ENCODE measurements around the gene UNC13C.

The UNC13C gene

DNA sequence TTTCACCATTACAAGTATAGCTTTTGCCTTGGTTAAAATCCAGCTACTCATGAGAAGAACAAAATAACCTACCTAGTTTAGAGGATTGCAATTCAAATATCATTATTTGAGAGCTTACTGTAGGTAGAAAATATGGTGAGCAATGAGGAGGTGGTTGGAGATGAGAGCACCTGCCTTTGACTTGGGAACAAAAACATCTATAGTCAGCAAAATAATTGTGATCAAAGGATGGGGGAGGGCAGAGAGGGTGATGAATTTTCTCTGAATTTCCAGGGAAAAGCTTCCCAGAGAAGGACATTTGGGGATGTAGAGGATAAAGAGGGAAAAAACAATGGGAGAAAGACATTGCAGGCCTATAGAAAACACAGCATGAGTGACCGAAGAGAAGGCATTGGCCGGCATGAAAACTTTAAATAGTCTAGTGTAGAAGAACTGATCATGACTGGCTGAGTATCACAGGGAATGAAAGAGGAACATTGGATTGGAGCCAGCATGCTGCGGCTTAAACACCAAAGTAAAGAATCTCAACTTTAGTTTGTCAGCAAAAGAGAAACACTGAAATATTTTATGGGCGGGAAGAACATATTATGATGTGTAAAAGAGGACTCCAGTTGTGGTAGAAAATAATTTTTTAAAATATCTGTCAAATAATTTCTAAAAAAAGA, 581.3 kb downstream of the UNC13C start:
- H3K27ac ChIP-seq (ENCODE audit: low read length), result no peak overlapping the region
- H3K4me3 ChIP-seq (ENCODE audit: low read length in 2 of 2), result no peak overlapping the region
- no peaks in the 10 kb centered on the region for H3K4me1 ChIP-seq (ENCODE audit: control insufficient read depth, insufficient read depth, low read length)
- H3K27me3 ChIP-seq (ENCODE audit: control insufficient read depth in 1 of 2, insufficient read depth in 2 of 2, low read length in 2 of 2), result no peaks in the 10 kb centered on the region
- no peaks in the 10 kb centered on the region for H3K9me3 ChIP-seq (ENCODE audit: control insufficient read depth in 2 of 2, low read length in 2 of 2)
- no peaks in the 10 kb centered on the region for H3K36me3 ChIP-seq (ENCODE audit: control insufficient read depth in 2 of 2, insufficient read depth in 2 of 2, low read length in 2 of 2)
- H3K9ac ChIP-seq (ENCODE audit: low read length in 2 of 2), result no peak overlapping the region

DNA sequence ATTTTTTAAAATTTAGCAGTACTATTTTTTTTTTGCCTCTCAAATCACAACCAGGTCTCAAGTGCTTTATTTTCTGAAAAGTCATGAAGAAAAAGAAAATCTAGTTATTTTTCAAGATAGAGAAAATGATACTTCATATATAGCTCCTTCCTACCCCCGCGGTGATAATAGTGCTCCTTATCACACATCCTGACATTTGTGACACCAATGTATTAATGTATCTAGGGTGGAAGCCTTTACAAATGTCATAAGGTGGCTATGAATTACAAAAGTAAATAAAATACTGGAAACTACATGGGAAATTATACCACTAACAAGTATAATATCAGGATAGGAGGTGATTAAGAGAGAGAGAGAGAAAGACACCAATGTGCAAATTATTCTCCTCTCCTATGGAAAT, 582.2 kb downstream of the UNC13C start:
- no peak overlapping the region for H3K9ac ChIP-seq (ENCODE audit: low read length in 2 of 2)

DNA sequence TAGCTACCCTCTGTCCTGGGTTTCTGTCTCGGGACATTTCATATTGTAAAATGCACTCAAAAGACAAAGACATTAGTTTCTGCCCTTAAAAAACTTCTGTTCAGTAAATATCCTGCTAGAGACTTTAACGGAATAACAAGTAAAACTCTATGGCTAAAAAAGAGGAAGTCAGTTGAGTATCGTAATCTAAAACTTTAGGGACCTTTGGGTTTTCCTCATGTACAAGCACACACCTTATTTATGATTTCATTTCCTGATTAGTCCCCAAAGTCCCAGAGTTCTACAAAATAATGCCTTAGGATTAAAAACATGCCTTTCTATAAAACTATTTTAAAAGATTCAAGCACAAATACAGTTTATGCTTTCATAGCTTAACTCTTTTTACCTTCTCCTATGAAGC, 585.9 kb downstream of the UNC13C start:
- H3K9ac ChIP-seq (ENCODE audit: low read length in 2 of 2), result no peak overlapping the region
- no peaks in the 10 kb centered on the region for H3K36me3 ChIP-seq (ENCODE audit: control insufficient read depth in 2 of 2, insufficient read depth in 2 of 2, low read length in 2 of 2)
- no peaks in the 10 kb centered on the region for H3K27me3 ChIP-seq (ENCODE audit: control insufficient read depth in 1 of 2, insufficient read depth in 2 of 2, low read length in 2 of 2)
- no peak overlapping the region for H3K4me3 ChIP-seq (ENCODE audit: low read length in 2 of 2)
- H3K9me3 ChIP-seq (ENCODE audit: control insufficient read depth in 2 of 2, low read length in 2 of 2), result no peaks in the 10 kb centered on the region
- H3K27ac ChIP-seq (ENCODE audit: low read length), result no peak overlapping the region
- no peaks in the 10 kb centered on the region for H3K4me1 ChIP-seq (ENCODE audit: control insufficient read depth, insufficient read depth, low read length)

More for the DNA sequence above, 582.2 kb downstream of the UNC13C start:
- no peaks in the 10 kb centered on the region for H3K9me3 ChIP-seq (ENCODE audit: control insufficient read depth in 2 of 2, low read length in 2 of 2)
- no peaks in the 10 kb centered on the region for H3K27me3 ChIP-seq (ENCODE audit: control insufficient read depth in 1 of 2, insufficient read depth in 2 of 2, low read length in 2 of 2)
- H3K27ac ChIP-seq (ENCODE audit: low read length), result no peak overlapping the region
- no peaks in the 10 kb centered on the region for H3K36me3 ChIP-seq (ENCODE audit: control insufficient read depth in 2 of 2, insufficient read depth in 2 of 2, low read length in 2 of 2)
- no peaks in the 10 kb centered on the region for H3K4me1 ChIP-seq (ENCODE audit: control insufficient read depth, insufficient read depth, low read length)
- H3K4me3 ChIP-seq (ENCODE audit: low read length in 2 of 2), result no peak overlapping the region

DNA sequence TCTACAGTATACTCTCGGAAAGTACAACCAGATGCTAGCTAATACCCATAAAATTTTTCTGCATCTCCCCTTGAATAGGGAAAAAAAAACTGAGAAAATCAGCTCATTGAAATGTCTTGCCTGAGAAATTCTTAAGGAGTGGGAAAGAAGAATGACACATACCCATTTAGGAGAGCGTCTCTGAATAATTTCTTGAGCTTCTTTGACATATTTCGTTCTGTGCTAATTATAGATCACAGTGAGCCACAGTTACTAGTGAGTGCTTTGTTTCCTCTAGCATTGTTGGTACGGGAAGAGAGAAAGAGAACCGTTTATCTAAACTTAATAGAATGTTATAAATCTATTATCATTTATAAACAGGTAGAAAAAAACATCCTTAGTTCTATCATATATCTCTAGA, 588.4 kb downstream of the UNC13C start:
- H3K27ac ChIP-seq (ENCODE audit: low read length), result no peak overlapping the region
- H3K4me1 ChIP-seq (ENCODE audit: control insufficient read depth, insufficient read depth, low read length), result no peaks in the 10 kb centered on the region

DNA sequence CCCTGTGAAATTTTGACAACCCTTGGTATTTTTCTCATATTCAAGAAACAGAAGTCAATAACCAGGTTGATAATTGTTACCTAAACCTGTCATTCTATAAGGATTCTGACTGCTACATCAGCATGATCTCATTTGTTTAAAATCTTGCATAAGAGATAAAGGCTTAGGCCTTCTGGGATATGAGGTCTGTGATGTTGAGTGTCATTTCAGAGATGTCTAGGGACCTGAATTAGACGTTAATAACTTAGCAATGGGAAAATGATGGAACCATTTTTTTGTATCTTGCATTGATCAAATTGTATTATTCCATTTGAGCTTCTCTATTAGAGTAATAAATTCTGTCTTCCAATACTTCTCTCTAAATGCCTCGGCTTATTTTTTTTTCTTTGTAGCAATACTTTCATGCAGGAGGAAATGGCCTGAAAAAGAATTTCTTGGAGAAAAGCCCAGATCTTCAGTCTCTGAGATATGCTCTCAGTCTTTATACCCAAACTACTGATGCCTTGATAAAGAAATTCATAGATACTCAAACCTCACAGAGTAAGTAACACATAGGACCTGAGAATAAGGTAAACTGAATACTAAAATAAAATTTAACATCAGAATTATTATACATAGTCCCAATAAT, 589.3 kb downstream of the UNC13C start:
- Histone ChIP-seq H3K27ac (ENCODE audit: low read length) (no peak overlapping the region), H3K9me3 (ENCODE audit: control insufficient read depth in 2 of 2, low read length in 2 of 2) (no peaks in the 10 kb centered on the region), H3K4me3 (ENCODE audit: low read length in 2 of 2) (no peak overlapping the region), H3K36me3 (ENCODE audit: control insufficient read depth in 2 of 2, insufficient read depth in 2 of 2, low read length in 2 of 2) (no peaks in the 10 kb centered on the region), H3K27me3 (ENCODE audit: control insufficient read depth in 1 of 2, insufficient read depth in 2 of 2, low read length in 2 of 2) (no peaks in the 10 kb centered on the region), H3K9ac (ENCODE audit: low read length in 2 of 2) (no peak overlapping the region), H3K4me1 (ENCODE audit: control insufficient read depth, insufficient read depth, low read length) (no peaks in the 10 kb centered on the region)

More for the DNA sequence above, 588.4 kb downstream of the UNC13C start:
- Histone ChIP-seq H3K4me3 (ENCODE audit: low read length in 2 of 2) (no peak overlapping the region), H3K9me3 (ENCODE audit: control insufficient read depth in 2 of 2, low read length in 2 of 2) (no peaks in the 10 kb centered on the region), H3K9ac (ENCODE audit: low read length in 2 of 2) (no peak overlapping the region), H3K27me3 (ENCODE audit: control insufficient read depth in 1 of 2, insufficient read depth in 2 of 2, low read length in 2 of 2) (no peaks in the 10 kb centered on the region), H3K36me3 (ENCODE audit: control insufficient read depth in 2 of 2, insufficient read depth in 2 of 2, low read length in 2 of 2) (no peaks in the 10 kb centered on the region)

DNA sequence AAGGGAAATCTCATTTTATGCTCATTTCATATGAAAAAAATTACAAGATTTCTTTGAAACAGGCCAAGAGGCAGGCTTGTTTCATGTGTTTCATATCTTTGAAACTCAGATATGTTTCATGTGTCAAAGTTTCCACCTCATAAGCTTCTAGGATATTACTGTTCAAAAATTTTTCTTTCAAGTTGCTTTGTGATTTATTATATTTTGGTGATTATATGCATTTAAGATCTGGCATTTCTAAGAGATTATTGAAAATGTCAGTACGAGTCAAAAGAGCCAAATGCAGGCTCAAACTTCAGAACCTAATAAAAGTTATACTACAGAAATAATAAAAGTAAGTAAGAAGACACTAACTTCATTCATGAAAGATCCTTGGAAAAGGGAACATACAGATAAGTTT, 590.1 kb downstream of the UNC13C start:
- Histone ChIP-seq H3K9me3 (ENCODE audit: control insufficient read depth in 2 of 2, low read length in 2 of 2) (no peaks in the 10 kb centered on the region), H3K4me1 (ENCODE audit: control insufficient read depth, insufficient read depth, low read length) (no peaks in the 10 kb centered on the region), H3K27me3 (ENCODE audit: control insufficient read depth in 1 of 2, insufficient read depth in 2 of 2, low read length in 2 of 2) (no peaks in the 10 kb centered on the region), H3K27ac (ENCODE audit: low read length) (no peak overlapping the region), H3K36me3 (ENCODE audit: control insufficient read depth in 2 of 2, insufficient read depth in 2 of 2, low read length in 2 of 2) (no peaks in the 10 kb centered on the region), H3K9ac (ENCODE audit: low read length in 2 of 2) (no peak overlapping the region), H3K4me3 (ENCODE audit: low read length in 2 of 2) (no peak overlapping the region)

DNA sequence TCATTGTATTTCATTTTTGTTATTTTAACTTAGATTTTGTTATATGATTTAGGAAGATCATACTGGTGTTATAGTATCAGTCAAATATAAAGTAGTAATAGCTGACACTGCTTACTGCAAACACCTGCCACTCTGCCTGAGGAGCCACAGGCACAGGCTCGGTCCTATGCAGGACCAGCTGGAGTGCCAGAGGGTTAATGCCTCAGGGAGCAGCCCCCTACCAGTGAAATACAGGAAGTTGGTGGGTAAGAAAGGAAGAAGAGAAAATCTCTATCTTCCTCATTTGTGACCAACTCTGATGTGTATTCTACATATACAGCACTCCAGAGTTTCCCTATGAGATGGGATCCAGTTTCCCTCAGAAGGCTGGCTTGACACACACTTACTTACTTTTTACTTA, 593.3 kb downstream of the UNC13C start:
- Histone ChIP-seq H3K4me3 (ENCODE audit: low read length in 2 of 2) (no peak overlapping the region), H3K27ac (ENCODE audit: low read length) (no peak overlapping the region), H3K9ac (ENCODE audit: low read length in 2 of 2) (no peak overlapping the region), H3K36me3 (ENCODE audit: control insufficient read depth in 2 of 2, insufficient read depth in 2 of 2, low read length in 2 of 2) (no peaks in the 10 kb centered on the region), H3K27me3 (ENCODE audit: control insufficient read depth in 1 of 2, insufficient read depth in 2 of 2, low read length in 2 of 2) (no peaks in the 10 kb centered on the region), H3K9me3 (ENCODE audit: control insufficient read depth in 2 of 2, low read length in 2 of 2) (no peaks in the 10 kb centered on the region), H3K4me1 (ENCODE audit: control insufficient read depth, insufficient read depth, low read length) (no peaks in the 10 kb centered on the region)

DNA sequence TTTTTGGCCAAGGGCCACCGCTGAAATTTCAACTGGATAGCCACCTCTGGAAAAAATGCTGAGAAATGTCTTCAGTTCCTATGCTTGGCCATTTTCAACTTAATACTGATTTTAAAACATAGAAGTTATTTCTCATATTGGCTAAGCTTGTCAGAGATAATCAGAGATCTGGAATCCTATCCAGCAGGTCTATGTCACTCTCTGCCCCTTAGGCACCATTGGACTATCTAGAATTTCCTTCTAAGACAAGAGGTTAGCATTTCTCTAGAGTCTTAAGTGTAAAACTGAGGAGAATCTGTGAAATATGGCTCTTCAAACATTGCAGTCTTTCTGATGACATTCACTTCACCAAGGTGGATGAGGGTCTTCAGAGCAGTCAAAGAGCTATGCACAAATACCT, 597.3 kb downstream of the UNC13C start:
- no peak overlapping the region for H3K27ac ChIP-seq (ENCODE audit: low read length)
- H3K4me1 ChIP-seq (ENCODE audit: control insufficient read depth, insufficient read depth, low read length), result no peaks in the 10 kb centered on the region
- no peaks in the 10 kb centered on the region for H3K36me3 ChIP-seq (ENCODE audit: control insufficient read depth in 2 of 2, insufficient read depth in 2 of 2, low read length in 2 of 2)
- H3K4me3 ChIP-seq (ENCODE audit: low read length in 2 of 2), result no peak overlapping the region
- no peaks in the 10 kb centered on the region for H3K9me3 ChIP-seq (ENCODE audit: control insufficient read depth in 2 of 2, low read length in 2 of 2)
- H3K27me3 ChIP-seq (ENCODE audit: control insufficient read depth in 1 of 2, insufficient read depth in 2 of 2, low read length in 2 of 2), result no peaks in the 10 kb centered on the region
- no peak overlapping the region for H3K9ac ChIP-seq (ENCODE audit: low read length in 2 of 2)

DNA sequence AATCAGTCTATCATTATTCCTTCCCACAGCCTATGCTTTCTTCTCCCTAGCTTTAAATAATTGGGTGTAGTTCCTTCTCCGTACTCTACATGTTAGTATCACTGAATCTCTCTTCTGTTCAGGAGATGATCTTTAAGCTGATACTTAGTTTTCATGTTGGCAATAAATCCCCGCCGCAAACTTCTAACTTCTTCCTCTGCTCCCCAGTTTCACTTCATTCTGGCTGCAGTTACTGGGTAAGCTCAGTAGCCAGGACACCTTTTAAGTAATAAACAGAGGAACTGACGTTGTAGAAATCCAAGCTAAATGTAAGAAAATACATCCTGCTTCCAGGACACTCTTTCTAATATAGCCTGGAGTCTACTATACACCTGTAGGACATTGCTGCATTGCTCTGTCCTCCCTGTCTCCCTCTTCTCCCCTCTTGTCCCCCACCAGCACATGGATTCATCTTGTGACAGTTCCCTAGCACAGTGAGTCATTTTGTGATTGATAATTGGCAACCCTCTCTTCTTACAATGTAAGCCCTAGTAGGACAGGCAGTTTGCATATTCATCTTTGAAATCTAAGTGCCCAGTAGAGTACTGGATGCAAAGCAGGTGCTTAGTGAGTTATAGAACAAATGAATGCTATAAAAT, 598.2 kb downstream of the UNC13C start:
- Histone ChIP-seq H3K9ac (ENCODE audit: low read length in 2 of 2) (no peak overlapping the region), H3K9me3 (ENCODE audit: control insufficient read depth in 2 of 2, low read length in 2 of 2) (no peaks in the 10 kb centered on the region), H3K36me3 (ENCODE audit: control insufficient read depth in 2 of 2, insufficient read depth in 2 of 2, low read length in 2 of 2) (no peaks in the 10 kb centered on the region), H3K4me3 (ENCODE audit: low read length in 2 of 2) (no peak overlapping the region), H3K4me1 (ENCODE audit: control insufficient read depth, insufficient read depth, low read length) (no peaks in the 10 kb centered on the region), H3K27ac (ENCODE audit: low read length) (no peak overlapping the region), H3K27me3 (ENCODE audit: control insufficient read depth in 1 of 2, insufficient read depth in 2 of 2, low read length in 2 of 2) (no peaks in the 10 kb centered on the region)

DNA sequence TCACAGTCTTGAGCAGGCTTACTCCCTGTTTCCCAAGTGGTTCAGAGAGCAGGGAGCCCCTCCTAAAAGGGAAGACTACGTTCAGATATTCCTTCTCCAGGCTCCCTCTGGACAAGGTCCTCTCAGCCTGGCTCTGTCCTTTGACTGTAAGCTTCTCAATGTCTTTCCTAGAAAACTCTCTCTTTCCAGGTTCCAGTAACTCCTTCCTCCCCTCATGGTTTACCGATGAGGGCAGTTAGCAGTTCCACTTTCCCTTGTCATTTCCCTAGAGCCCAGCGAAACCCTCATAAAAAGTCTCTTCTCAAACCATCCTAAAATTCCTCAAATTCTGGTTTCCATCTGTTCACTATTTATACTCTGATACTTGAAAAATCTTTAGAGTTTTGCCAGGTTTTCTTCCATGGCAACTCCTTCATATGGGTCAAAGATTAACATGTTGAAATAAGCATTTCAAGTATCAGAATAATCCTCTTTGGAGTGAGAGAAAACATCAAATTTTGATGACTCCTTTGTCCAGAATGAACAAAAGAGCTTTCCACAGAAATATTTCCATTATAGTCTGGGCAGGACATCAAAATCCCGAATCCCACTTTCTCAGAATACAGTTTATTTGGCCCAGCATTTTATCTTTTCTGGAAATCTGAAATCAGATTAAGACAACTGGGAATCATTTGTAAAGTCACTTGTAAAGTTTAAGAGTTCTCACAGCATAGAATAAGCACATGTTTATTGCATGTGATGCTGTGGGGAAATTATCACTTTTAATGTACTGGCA, 599.4 kb downstream of the UNC13C start:
- no peaks in the 10 kb centered on the region for H3K36me3 ChIP-seq (ENCODE audit: control insufficient read depth in 2 of 2, insufficient read depth in 2 of 2, low read length in 2 of 2)
- no peak overlapping the region for H3K9ac ChIP-seq (ENCODE audit: low read length in 2 of 2)
- no peaks in the 10 kb centered on the region for H3K4me1 ChIP-seq (ENCODE audit: control insufficient read depth, insufficient read depth, low read length)
- H3K27me3 ChIP-seq (ENCODE audit: control insufficient read depth in 1 of 2, insufficient read depth in 2 of 2, low read length in 2 of 2), result no peaks in the 10 kb centered on the region
- H3K9me3 ChIP-seq (ENCODE audit: control insufficient read depth in 2 of 2, low read length in 2 of 2), result peaks cover 0 to 4% of the 10 kb centered on the region in 2 donors
- H3K4me3 ChIP-seq (ENCODE audit: low read length in 2 of 2), result no peak overlapping the region
- no peak overlapping the region for H3K27ac ChIP-seq (ENCODE audit: low read length)
